ENCODE measurements around the gene DIS3L2.

Gene DIS3L2

DNA sequence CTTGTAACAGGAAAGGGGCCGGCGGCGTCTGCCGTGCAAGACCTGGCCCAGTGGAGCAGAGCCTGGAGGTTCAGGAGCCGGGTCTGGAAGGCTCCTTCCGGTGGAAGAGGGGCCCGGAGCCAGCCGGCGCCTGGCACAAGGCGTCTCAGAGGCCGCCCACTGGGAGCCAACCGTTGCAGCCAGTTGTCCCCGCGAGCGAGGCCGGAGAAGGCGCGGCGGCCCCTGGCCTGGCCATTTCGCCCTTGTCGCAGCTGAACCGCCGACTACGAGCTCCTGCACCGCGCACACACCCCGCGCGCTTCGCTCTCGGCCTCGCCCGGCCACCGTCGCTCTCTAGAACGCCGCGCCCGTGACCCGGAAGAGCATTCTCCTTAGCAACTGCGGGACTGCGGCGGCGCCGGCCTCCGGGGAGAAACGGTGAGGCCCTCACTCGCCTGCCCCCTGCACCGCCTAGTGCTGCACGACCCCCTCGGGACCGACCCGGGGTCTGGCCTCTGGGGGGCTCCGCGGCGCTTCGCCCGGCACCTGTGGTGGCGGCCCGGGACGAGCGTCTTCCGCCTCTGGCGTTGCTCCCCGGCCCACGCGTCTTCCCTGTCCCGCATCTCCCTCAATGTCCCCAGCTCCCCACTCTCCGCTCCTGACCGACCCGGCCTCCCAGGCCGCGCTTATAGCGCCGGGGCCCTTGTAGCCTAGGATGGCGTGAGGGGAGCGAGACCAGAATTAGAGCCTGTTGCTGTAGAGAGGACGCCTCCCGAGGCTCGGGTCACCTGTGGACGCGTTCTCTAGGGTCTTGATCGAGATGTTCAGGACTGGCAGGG is at the start of gene DIS3L2:
Gene DIS3L2 (plus strand): TSS at position 365 of the 818 bp plus-strand sequence. CDS start 53,215 bp downstream, outside the sequence.
- TF ChIP-seq, protein P1, sequence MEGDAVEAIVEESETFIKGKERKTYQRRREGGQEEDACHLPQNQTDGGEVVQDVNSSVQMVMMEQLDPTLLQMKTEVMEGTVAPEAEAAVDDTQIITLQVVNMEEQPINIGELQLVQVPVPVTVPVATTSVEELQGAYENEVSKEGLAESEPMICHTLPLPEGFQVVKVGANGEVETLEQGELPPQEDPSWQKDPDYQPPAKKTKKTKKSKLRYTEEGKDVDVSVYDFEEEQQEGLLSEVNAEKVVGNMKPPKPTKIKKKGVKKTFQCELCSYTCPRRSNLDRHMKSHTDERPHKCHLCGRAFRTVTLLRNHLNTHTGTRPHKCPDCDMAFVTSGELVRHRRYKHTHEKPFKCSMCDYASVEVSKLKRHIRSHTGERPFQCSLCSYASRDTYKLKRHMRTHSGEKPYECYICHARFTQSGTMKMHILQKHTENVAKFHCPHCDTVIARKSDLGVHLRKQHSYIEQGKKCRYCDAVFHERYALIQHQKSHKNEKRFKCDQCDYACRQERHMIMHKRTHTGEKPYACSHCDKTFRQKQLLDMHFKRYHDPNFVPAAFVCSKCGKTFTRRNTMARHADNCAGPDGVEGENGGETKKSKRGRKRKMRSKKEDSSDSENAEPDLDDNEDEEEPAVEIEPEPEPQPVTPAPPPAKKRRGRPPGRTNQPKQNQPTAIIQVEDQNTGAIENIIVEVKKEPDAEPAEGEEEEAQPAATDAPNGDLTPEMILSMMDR (IDR thresholded peaks at IDR 0.05; ENCODE audit: insufficient read depth, low read depth, low read length, missing control alignments): no peak
- peak within 1 kb of the TSS; percentile 89 for H3K4me3 ChIP-seq (ENCODE audit: low read length)
- peak; percentile 83 for DNase-seq (ENCODE audit: low read depth)

- TF ChIP-seq, protein P1 (IDR thresholded peaks at IDR 0.05; ENCODE audit: insufficient read depth, low read depth, low read length, missing control alignments): no peak
- no peak overlapping the region for H3K4me3 ChIP-seq (ENCODE audit: low read length)
- DNase-seq (ENCODE audit: low read depth): no peak
Measured at GRCh38 chr2:231914077-231914690, 47.3 kb upstream of the DIS3L2 start.

GRCh38 chr2:231917280-231918066 is 44.0 kb upstream of the DIS3L2 start:
- TF ChIP-seq, protein P1 (IDR thresholded peaks at IDR 0.05; ENCODE audit: insufficient read depth, low read depth, low read length, missing control alignments): no peak
- no peak overlapping the region for H3K4me3 ChIP-seq (ENCODE audit: low read length)
- DNase-seq (ENCODE audit: low read depth): no peak

DNA sequence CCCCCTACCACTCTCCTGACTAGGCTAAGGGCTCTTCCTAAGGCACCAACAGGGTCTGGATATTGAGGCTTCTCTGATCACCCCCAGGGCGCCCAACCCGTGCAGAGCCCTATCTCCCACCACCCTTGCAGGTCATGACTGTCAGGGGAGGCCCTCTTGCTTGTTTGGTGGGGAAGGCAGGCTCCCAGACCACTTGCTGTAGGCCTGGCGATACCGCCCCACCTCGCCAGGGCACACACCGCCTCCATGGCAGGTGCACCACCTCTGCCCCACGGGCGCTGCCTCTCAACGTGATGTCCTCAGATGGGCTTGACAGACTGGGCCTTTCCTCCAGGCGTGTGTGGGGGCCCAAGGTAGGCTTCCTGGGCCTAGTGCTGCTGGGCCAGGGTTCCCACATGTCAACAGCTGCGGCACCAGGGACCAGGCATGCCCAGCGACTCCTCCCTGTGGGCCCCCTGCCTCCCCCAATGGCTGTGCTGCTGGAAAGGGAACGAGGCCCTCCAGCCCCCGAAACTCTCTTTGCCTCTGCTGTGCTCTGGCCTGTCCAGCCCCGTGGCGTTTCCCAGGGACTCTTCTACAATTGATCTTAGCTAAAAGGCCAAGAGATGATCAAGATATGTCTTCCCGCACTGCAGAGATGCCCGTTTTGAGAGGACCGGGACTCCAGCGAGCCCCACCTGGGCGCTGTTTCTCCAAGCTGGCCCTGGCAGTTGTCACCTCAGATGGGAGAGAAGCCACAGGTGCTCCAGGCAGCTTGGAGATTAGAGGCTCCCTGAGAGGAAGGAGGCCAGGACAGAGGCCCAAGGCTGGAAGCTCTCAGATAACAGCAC is 42.8 kb upstream of the DIS3L2 start:
- TF ChIP-seq, protein P1 (IDR thresholded peaks at IDR 0.05; ENCODE audit: insufficient read depth, low read depth, low read length, missing control alignments): no peak
- H3K4me3 ChIP-seq (ENCODE audit: low read length): no peak overlapping the region
- DNase-seq (ENCODE audit: low read depth): no peak

GRCh38 chr2:231919341-231920035 is 42.0 kb upstream of the DIS3L2 start:
- TF ChIP-seq, protein P1 (IDR thresholded peaks at IDR 0.05; ENCODE audit: insufficient read depth, low read depth, low read length, missing control alignments): no peak
- H3K4me3 ChIP-seq (ENCODE audit: low read length): no peak overlapping the region
- DNase-seq (ENCODE audit: low read depth): no peak

DNA sequence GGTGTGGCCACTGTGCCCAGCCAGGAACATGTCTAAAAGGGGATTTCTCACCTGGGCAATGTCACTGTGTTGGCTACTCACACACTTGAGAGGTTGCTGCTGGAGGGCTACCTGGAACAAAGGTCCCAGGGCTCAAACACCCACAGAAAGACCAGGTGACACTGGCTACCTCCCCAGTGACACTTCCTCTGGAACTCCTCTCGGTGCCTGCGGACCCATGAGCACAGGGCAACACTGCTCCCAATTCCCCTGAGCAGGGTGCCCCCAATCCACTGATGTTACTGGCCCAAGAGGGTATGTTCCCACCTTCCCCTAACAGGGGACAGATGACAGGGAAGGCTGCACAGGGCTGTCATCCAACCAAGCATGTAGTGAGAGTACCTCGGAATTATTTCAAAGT is 41.1 kb upstream of the DIS3L2 start:
- DNase-seq (ENCODE audit: low read depth): no peak
- TF ChIP-seq, protein P1 (IDR thresholded peaks at IDR 0.05; ENCODE audit: insufficient read depth, low read depth, low read length, missing control alignments): no peak

More for the DNA sequence above, 41.1 kb upstream of the DIS3L2 start:
- H3K4me3 ChIP-seq (ENCODE audit: low read length): no peak overlapping the region
